GM21515 (cell line): ENCODE measurements around the gene NCDN.

ENCODE experiments used
- ATAC-seq: cut with Tn5 transposase; IDR thresholded peaks from one replicate; pipeline ENCODE4 v1.9.1; 2021; ENCODE audit not compliant: unreplicated experiment

The NCDN gene

GRCh38 chr1:35554266-35555211, 3.1 kb upstream of the NCDN start:
- no peak for ATAC-seq

- no peak for ATAC-seq
These were observed 2.4 kb upstream of the NCDN start for GRCh38 chr1:35555212-35555584.

- no peak for ATAC-seq
These were observed 1.8 kb upstream of the NCDN start for GRCh38 chr1:35555601-35556477.

GRCh38 chr1:35556484-35557117, 998 bp upstream of the NCDN start:
- ATAC-seq, result no peak

- ATAC-seq, result peak; percentile 73
These were observed 435 bp upstream of the NCDN start, which contains the start of gene KIAA0319L for GRCh38 chr1:35557118-35557610. KIAA0319L (minus strand) TSS chr1:35557403; CDS start chr1:35554491, 2,912 bp downstream.

GRCh38 chr1:35558374-35559316, 1.0 kb downstream of the NCDN start:
- ATAC-seq, result no peak

GRCh38 chr1:35559317-35559944, 1.8 kb downstream of the NCDN start:
- ATAC-seq, result no peak

- ATAC-seq, result no peak
These were observed 2.9 kb downstream of the NCDN start for GRCh38 chr1:35560256-35561225.

- no peak for ATAC-seq
These were observed 3.8 kb downstream of the NCDN start for GRCh38 chr1:35561297-35561971.

GRCh38 chr1:35561972-35562680, 4.5 kb downstream of the NCDN start:
- ATAC-seq, result no peak

- ATAC-seq, result no peak
These were observed 5.6 kb downstream of the NCDN start for GRCh38 chr1:35563166-35563565.

- no peak for ATAC-seq
These were observed 6.7 kb downstream of the NCDN start for GRCh38 chr1:35564037-35564883.

- ATAC-seq, result no peak
These were observed 7.5 kb downstream of the NCDN start for GRCh38 chr1:35564884-35565741.

- ATAC-seq, result no peak
These were observed 8.1 kb downstream of the NCDN start for GRCh38 chr1:35565742-35566133.

GRCh38 chr1:35567947-35568558, 10.5 kb downstream of the NCDN start:
- ATAC-seq, result no peak
